Panc1 (cell line): ENCODE measurements around the gene CWC27.

Source experiments
- POLR2AphosphoS5 ChIP-seq: IDR thresholded peaks from 2 replicates; pipeline ENCODE4 v1.6.1; 2012; ENCODE audit warnings: mild to moderate bottlenecking, low read depth, low read length, moderate library complexity
- TCF7L2 ChIP-seq: IDR thresholded peaks from 2 replicates; pipeline ENCODE4 v1.6.1; 2011; ENCODE audit warnings: mild to moderate bottlenecking, low read depth, low read length, inconsistent platforms
- TF ChIP-seq, protein P1 (sequence below): fragments of 450-650 bp; IDR thresholded peaks from 2 replicates; pipeline ENCODE4 v1.5.1; 2017; ENCODE audit warnings: mild to moderate bottlenecking

DNA sequence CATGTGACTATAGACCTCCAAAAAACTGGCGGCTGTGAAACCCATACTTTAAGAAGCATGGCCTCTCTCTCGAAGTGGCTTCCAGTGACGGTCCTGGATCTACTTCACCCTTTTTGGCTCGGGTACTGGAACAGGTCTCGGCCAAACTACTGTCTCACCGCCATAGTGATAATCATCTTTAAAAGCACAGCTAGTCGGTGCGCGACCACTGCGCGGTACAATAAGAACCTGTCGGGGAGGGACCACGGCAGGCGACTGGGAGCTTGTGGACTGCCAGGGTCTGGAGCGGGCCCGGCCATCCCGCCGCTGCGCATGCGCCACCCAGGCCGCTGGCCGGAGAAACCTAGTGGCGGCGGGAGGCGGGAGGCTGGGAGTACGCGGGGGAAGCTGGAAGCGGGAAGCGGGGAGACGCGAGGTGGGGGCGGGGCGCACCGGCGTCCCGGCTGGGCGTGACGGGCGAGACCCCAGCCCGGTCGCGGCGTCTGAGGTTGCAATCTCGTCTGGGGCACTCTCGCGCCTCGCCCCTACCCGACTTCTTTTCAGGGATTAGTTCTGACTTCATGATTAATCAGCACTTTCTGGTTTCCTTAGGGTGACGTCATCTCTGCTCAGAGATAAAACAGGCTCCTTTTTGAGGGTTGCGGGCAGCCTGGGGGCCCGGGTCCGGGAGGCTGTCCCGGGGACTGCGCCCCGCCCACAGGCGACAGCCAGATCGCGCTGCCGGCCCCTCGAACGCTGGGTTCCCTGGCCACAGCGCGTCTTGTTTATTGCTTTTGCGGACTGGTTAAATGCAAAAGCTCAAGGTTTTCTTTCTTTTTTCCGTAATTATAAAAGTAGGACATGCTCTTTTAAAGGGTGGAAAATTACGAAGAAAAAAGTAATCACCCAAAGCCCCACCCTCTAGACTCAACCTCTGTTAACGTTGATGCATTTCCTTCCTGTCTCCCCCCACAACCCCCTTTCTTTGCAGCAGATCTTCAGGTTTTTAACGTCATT lies 266.8 kb downstream of the CWC27 start:
- TF ChIP-seq, protein P1, sequence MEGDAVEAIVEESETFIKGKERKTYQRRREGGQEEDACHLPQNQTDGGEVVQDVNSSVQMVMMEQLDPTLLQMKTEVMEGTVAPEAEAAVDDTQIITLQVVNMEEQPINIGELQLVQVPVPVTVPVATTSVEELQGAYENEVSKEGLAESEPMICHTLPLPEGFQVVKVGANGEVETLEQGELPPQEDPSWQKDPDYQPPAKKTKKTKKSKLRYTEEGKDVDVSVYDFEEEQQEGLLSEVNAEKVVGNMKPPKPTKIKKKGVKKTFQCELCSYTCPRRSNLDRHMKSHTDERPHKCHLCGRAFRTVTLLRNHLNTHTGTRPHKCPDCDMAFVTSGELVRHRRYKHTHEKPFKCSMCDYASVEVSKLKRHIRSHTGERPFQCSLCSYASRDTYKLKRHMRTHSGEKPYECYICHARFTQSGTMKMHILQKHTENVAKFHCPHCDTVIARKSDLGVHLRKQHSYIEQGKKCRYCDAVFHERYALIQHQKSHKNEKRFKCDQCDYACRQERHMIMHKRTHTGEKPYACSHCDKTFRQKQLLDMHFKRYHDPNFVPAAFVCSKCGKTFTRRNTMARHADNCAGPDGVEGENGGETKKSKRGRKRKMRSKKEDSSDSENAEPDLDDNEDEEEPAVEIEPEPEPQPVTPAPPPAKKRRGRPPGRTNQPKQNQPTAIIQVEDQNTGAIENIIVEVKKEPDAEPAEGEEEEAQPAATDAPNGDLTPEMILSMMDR, result no peak
- TF ChIP-seq TCF7L2, result no peak; the same call in 1 of the 2 replicates
- peak; percentile 70 for TF ChIP-seq POLR2AphosphoS5
